Measurements from ENCODE around the gene PDE8A. TPM values are rescaled to one million over a fixed set of nuclear protein-coding genes. Genes with fewer than 3 reads are reported as not detected.
A peak's percentile ranks its signal among the peaks of the same experiment; 100 is the strongest.
"Not testable (repeated sequence)": the region's sequence is repeated elsewhere in the genome, so short reads cannot be mapped to it uniquely, and the experiment has no call there.

Gene PDE8A
- total RNA-seq, 1 donor from 2014 or later: 28.8 TPM

DNA sequence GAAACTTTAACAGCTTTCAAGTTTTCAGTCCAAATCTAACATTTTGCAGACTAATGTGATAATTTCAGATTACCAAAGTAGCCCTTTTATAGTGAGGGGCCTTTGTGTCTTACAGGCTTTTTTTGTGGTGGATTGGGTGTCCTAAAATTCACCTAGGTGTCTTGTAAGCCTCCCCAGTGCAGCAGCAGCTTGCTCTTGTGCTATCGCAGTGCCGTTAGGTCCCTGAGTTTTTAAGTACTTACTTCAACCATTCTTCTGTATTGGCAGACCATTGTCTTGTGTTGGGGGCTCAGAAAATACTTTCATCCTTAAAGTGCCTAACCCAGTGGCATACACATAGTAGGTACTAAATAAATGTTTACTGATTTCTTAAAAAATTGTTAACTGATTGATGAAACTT, 2.1 kb downstream of the PDE8A start:
- H3K4me3 Mint-ChIP-seq (ENCODE audit: low read depth): peak overlapping the region; percentile 28
- TF ChIP-seq, protein P1, sequence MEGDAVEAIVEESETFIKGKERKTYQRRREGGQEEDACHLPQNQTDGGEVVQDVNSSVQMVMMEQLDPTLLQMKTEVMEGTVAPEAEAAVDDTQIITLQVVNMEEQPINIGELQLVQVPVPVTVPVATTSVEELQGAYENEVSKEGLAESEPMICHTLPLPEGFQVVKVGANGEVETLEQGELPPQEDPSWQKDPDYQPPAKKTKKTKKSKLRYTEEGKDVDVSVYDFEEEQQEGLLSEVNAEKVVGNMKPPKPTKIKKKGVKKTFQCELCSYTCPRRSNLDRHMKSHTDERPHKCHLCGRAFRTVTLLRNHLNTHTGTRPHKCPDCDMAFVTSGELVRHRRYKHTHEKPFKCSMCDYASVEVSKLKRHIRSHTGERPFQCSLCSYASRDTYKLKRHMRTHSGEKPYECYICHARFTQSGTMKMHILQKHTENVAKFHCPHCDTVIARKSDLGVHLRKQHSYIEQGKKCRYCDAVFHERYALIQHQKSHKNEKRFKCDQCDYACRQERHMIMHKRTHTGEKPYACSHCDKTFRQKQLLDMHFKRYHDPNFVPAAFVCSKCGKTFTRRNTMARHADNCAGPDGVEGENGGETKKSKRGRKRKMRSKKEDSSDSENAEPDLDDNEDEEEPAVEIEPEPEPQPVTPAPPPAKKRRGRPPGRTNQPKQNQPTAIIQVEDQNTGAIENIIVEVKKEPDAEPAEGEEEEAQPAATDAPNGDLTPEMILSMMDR (IDR thresholded peaks at IDR 0.05; ENCODE audit: unreplicated experiment): no peak
- peaks cover 31% of the 10 kb centered on the region for H3K27me3 Mint-ChIP-seq

DNA sequence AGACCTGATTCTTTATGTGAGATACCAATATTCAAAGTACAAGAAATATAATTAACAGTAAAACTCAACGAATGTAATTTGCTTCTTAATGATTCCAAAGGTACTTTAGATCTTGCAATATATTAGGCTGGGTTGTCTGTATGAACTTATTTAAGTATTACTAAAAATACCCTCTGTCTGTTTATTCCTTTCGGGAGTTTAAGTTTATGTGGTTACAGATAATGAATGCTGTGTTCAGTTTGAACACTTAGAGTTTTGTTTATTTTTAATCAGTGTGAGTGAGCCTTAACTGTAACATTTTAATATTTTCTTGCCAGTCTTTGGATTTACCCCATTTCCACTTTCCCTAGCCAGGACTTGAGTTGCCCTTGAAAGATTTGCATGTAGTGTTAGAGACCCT, 3.5 kb downstream of the PDE8A start:
- Mint-ChIP-seq H3K36me3 (ENCODE audit: insufficient read depth) (peaks cover 2% of the 10 kb centered on the region), H3K27me3 (peaks cover 18% of the 10 kb centered on the region)

More for the DNA sequence above, 2.1 kb downstream of the PDE8A start:
- DNase-seq (ENCODE audit: low spot score, unreplicated experiment): no peak
- Mint-ChIP-seq H3K27ac (no peak overlapping the region), H3K4me1 (ENCODE audit: low read depth) (peaks cover 32% of the 10 kb centered on the region), H3K36me3 (ENCODE audit: insufficient read depth) (peaks cover 2% of the 10 kb centered on the region), H3K9me3 (ENCODE audit: low read depth) (peaks cover 4% of the 10 kb centered on the region)

DNA sequence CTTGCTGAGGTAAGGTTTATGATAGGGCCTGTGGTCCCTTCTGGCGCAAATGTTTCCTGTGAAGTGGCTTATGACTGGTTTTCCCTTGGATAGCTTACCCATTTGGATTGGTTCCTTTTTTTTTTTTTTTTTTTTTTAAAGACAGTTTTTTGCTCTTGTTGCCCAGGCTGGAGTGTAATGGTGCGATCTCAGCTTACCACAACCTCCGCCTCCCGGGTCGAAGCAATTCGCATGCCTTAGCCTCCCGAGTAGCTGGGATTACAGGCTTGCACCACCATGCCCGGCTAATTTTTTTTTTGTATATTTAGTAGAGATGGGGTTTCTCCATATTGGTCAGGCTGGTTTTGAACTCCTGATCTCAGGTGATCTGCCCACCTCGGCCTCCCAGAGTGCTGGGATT, 5.7 kb downstream of the PDE8A start:
- not testable (repeated sequence) for H3K27ac Mint-ChIP-seq; H3K9me3 Mint-ChIP-seq (ENCODE audit: low read depth); H3K4me3 Mint-ChIP-seq (ENCODE audit: low read depth); H3K36me3 Mint-ChIP-seq (ENCODE audit: insufficient read depth); DNase-seq (ENCODE audit: low spot score, unreplicated experiment)
- peaks cover 33% of the 10 kb centered on the region for H3K4me1 Mint-ChIP-seq (ENCODE audit: low read depth)
- peaks cover 18% of the 10 kb centered on the region for H3K27me3 Mint-ChIP-seq

More for the DNA sequence above, 3.5 kb downstream of the PDE8A start:
- TF ChIP-seq, protein P1 (IDR thresholded peaks at IDR 0.05; ENCODE audit: unreplicated experiment): no peak
- H3K4me1 Mint-ChIP-seq (ENCODE audit: low read depth): peaks cover 32% of the 10 kb centered on the region
- H3K9me3 Mint-ChIP-seq (ENCODE audit: low read depth): peaks cover 5% of the 10 kb centered on the region
- no peak overlapping the region for H3K27ac Mint-ChIP-seq
- no peak for DNase-seq (ENCODE audit: low spot score, unreplicated experiment)
- H3K4me3 Mint-ChIP-seq (ENCODE audit: low read depth): no peak overlapping the region

DNA sequence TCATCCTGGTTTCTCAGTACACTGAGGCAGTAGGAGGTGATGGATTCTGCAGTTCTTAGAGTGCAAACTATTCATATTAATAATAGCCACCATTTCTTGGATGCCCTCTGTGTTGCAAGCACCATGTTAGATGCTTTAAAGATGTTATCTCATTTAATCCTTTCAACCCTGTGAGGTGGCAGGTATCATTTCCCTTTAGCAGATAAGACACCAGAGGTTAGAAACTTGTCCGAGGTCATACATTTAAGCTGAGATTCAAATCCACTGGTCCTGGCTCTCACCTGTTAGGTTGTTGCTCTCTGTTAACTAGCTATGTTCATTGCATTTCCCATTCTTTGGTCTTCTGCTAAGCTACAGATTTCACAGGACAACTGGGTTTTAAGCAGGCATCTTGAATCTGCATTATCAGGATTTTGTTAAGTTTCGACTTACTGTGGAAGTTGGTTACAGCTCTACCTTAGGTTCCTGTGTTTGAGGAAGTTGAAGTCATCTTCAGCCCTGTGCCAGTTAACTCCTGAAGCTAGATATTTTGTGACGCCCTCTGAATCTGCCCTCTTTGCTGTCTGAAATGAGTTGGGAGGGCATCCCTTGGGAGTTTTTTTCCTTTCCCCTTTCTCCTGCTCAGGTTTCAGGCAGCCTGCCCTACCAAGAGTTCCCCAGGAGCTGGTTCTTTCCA, 6.4 kb downstream of the PDE8A start:
- Mint-ChIP-seq H3K4me3 (ENCODE audit: low read depth) (no peak overlapping the region), H3K4me1 (ENCODE audit: low read depth) (peaks cover 27% of the 10 kb centered on the region), H3K27ac (no peak overlapping the region), H3K27me3 (peaks cover 10% of the 10 kb centered on the region), H3K36me3 (ENCODE audit: insufficient read depth) (peaks cover 2% of the 10 kb centered on the region), H3K9me3 (ENCODE audit: low read depth) (peaks cover 5% of the 10 kb centered on the region)
- TF ChIP-seq, protein P1 (IDR thresholded peaks at IDR 0.05; ENCODE audit: unreplicated experiment): no peak
- no peak for DNase-seq (ENCODE audit: low spot score, unreplicated experiment)

DNA sequence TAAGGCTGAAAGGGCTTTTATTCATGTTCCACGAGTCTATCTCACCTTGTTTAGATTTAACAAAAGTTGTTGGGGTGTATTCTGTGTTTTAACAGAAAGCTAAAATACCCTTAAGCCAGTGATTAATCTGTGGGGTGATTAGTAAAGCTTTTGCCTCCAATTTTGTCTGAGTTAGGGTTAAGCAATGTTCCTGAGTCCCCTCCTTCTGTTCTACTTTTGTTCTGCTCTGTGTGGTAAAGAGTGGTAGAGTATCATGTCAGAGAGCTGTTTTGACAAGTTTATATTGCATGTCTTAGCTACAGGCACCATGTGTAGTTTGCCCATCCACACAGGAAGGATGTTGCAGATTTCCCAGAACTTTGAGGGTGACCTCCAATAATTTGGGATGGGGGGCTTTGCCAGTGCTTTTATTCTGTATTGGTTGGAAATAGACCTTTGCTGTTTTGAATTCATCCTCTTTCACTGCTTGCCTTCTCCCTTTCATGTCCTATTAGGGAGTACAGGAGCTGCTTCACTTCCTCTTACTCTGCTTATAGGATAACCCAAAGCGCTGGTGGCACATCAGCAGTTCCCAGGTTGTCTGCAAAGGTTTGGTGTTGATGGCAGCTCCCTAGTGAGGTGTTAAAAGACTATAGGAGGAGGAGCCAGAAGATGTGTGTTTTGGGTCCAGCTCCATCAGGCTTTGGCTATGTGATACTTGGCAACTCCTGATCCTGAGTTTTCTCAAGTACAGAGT, 7.4 kb downstream of the PDE8A start:
- TF ChIP-seq, protein P1 (IDR thresholded peaks at IDR 0.05; ENCODE audit: unreplicated experiment): no peak
- no peak for DNase-seq (ENCODE audit: low spot score, unreplicated experiment)
- Mint-ChIP-seq H3K9me3 (ENCODE audit: low read depth) (peaks cover 5% of the 10 kb centered on the region), H3K36me3 (ENCODE audit: insufficient read depth) (peaks cover 2% of the 10 kb centered on the region), H3K27ac (peak overlapping the region; percentile 77), H3K4me1 (ENCODE audit: low read depth) (peaks cover 20% of the 10 kb centered on the region), H3K27me3 (peaks cover under 1% of the 10 kb centered on the region), H3K4me3 (ENCODE audit: low read depth) (no peak overlapping the region)

Data from progenitor cell of endocrine pancreas (in vitro differentiated cells).